ENCODE data around the gene VCAM1.

DNA sequence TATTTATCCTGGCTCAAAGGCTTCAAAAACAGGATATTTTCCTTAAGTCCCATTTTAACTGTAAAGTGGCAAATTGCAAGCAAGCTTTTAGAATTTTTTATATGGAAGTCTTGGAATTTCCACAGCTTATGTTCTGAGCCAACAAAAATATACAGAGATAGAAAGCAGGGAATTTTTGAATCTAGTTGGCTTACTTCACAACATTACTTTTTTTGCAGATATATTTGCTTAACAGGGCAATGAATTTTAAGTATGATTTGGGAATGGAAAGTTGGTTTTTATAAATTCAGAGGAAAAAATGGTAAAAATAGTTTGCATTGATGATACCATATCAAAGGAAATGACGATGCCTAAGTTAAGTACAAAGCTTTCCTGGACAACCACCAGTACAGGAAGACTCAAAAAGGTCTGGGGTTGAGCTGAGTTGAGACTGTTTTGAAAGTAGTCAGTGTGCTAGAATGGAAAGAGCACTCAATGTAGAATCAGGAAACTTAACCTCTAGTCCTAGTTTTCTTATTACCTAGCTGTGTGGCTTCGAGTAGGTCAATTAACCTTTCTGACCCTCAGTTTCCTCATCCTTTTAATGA is 11.0 kb upstream of the VCAM1 start:
- no peak for TF ChIP-seq TEAD4 (IDR thresholded peaks at IDR 0.05)
- no peak for TF ChIP-seq MAX (IDR thresholded peaks at IDR 0.05)

Measured in Ishikawa (cell line).